H1 (cell line): Measurements from ENCODE around the gene INPP5F. TPM values are rescaled to one million over a fixed set of nuclear protein-coding genes. Genes with fewer than 3 reads are reported as not detected.

Source experiments
- ASH2L ChIP-seq: fragments of 200-600, 300-600 bp; sonication (generic); IDR thresholded peaks from one replicate; pipeline ENCODE4 v1.7.1; 2017; ENCODE audit warnings: low read length
- BACH1 ChIP-seq: IDR thresholded peaks from 2 replicates; pipeline ENCODE4 v1.6.1; 2012; ENCODE audit warnings: low read length, improper control_type of control experiment
- CHD1 ChIP-seq: IDR thresholded peaks from 2 replicates; pipeline ENCODE4 v1.6.1; 2012; ENCODE audit warnings: low read depth, low read length, improper control_type of control experiment
- CHD7 ChIP-seq: fragments of 300-600 bp; sonication (generic); IDR thresholded peaks from 2 replicates; pipeline ENCODE4 v1.7.1; 2012; ENCODE audit warnings: low read length, moderate library complexity, mild to moderate bottlenecking, inconsistent platforms; ENCODE audit not compliant: insufficient replicate concordance
- EP300 ChIP-seq, 2 experiments: IDR thresholded peaks; 1 replicate in 1 of 2; 2 replicates in 1 of 2; pipeline ENCODE4 v1.6.1; 2011 to 2012; ENCODE audit warnings: low read depth in 2 of 2, low read length in 2 of 2, mild to moderate bottlenecking in 2 of 2, borderline replicate concordance in 1 of 2, inconsistent platforms in 1 of 2, moderate library complexity in 1 of 2
- HDAC6 ChIP-seq: IDR thresholded peaks from one replicate; pipeline ENCODE4 v1.7.1; 2012; ENCODE audit warnings: low read depth, mild to moderate bottlenecking, inconsistent platforms, low read length, moderate library complexity
- JUND ChIP-seq: IDR thresholded peaks from 2 replicates; pipeline ENCODE4 v1.6.1; 2011; ENCODE audit warnings: mild to moderate bottlenecking, improper control_type of control experiment, low read length
- MAX ChIP-seq: IDR thresholded peaks from 2 replicates; pipeline ENCODE4 v1.6.1; 2012; ENCODE audit warnings: inconsistent platforms
- PHF8 ChIP-seq: fragments of 200-600 bp; sonication (generic); conservative IDR thresholded peaks from 2 replicates; pipeline ENCODE4 v1.7.1; 2012; ENCODE audit warnings: low read depth, mild to moderate bottlenecking, inconsistent platforms, low read length, moderate library complexity
- POLR2AphosphoS5 ChIP-seq: IDR thresholded peaks from 2 replicates; pipeline ENCODE4 v1.6.1; 2011; ENCODE audit warnings: low read depth, low read length
- SAP30 ChIP-seq: fragments of 300-600 bp; sonication (generic); IDR thresholded peaks from 2 replicates; pipeline ENCODE4 v1.7.1; 2012; ENCODE audit warnings: low read length, moderate library complexity, mild to moderate bottlenecking, inconsistent platforms; ENCODE audit not compliant: insufficient read depth, insufficient replicate concordance
- polyA plus RNA-seq, 7 experiments: library from polyadenylated mRNA; depleted of rRNA in 3 of 7; stranded (reverse) in 5 of 7; unstranded in 2 of 7; fragments of >200 nt in 5 of 7; fragments of 200-250 nt in 2 of 7; gene quantifications; 1 replicate in 5 of 7; 2 replicates in 1 of 7; 4 replicates in 1 of 7; pipeline versions ENCODE4 v1.2.1 to v1.2.3, GENCODE V29; 2011 to 2013; ENCODE audit warnings: missing spikeins in 2 of 7, mixed read lengths in 2 of 7
- total RNA-seq: library from RNA; stranded (reverse); fragmentation: NEBNext Ultra II Directional; extraction: Animal tissue kit (Norgen Biotek cat#: 25700); gene quantifications from 2 replicates; pipeline ENCODE4 v1.2.1, GENCODE V29; 2021

INPP5F gene
- total and polyA plus RNA-seq, 2 of the 8 experiments (the other 6 are each of a cell fraction or from before 2014, with no cell fraction given), result 50.1 to 101 TPM

- TF ChIP-seq CHD7, result peak; percentile 71
- no peak for TF ChIP-seq CHD1
- no peak for TF ChIP-seq HDAC6
- TF ChIP-seq POLR2AphosphoS5, result no peak
- no peak for TF ChIP-seq BACH1
- TF ChIP-seq EP300 (IDR thresholded peaks at IDR 0.05; ENCODE audit: borderline replicate concordance in 1 of 2, low read depth in 2 of 2, low read length in 2 of 2), result no peak
- no peak for TF ChIP-seq PHF8
- no peak for TF ChIP-seq SAP30
- TF ChIP-seq JUND, result peak; percentile 87
- peak; percentile 90 for TF ChIP-seq ASH2L
- peak; percentile 1; the same call in 1 of the 2 replicates for TF ChIP-seq MAX
Observed at GRCh38 chr10:119786117-119786769, 60.4 kb downstream of the INPP5F start (continued).
